ENCODE results near the gene SLC13A4.
A peak's percentile ranks its signal among the peaks of the same experiment; 100 is the strongest.
"Not testable (repeated sequence)": the region's sequence is repeated elsewhere in the genome, so short reads cannot be mapped to it uniquely, and the experiment has no call there.

The SLC13A4 gene

GRCh38 chr7:135670179-135670578 is 57.8 kb downstream of the SLC13A4 start:
- ATAC-seq, result no peak
- Mint-ChIP-seq H3K27ac (no peak overlapping the region), H3K4me3 (no peak overlapping the region), H3K9me3 (peaks cover 0 to 5% of the 10 kb centered on the region in 2 donors), H3K4me1 (peaks cover 34% of the 10 kb centered on the region), H3K27me3 (no peaks in the 10 kb centered on the region)
- DNase-seq, result no peak

GRCh38 chr7:135669774-135670173 is 58.2 kb downstream of the SLC13A4 start:
- ATAC-seq (no peak), DNase-seq (no peak)
- no peak overlapping the region for H3K27ac Mint-ChIP-seq
- H3K4me1 Mint-ChIP-seq, result peaks cover 38% of the 10 kb centered on the region
- no peaks in the 10 kb centered on the region for H3K27me3 Mint-ChIP-seq
- peaks cover 0 to 5% of the 10 kb centered on the region in 2 donors for H3K9me3 Mint-ChIP-seq
- H3K4me3 Mint-ChIP-seq, result no peak overlapping the region

- H3K9me3 Mint-ChIP-seq, ATAC-seq, H3K4me3 Mint-ChIP-seq, DNase-seq, H3K27me3 Mint-ChIP-seq, H3K27ac Mint-ChIP-seq: not testable (repeated sequence)
- peaks cover 45% of the 10 kb centered on the region for H3K4me1 Mint-ChIP-seq
Measured at GRCh38 chr7:135668852-135669395, 59.1 kb downstream of the SLC13A4 start.

- H3K4me1 Mint-ChIP-seq, result peaks cover 42% of the 10 kb centered on the region
- not testable (repeated sequence) for H3K27ac Mint-ChIP-seq, DNase-seq, ATAC-seq, H3K4me3 Mint-ChIP-seq, H3K9me3 Mint-ChIP-seq, H3K27me3 Mint-ChIP-seq
Measured at GRCh38 chr7:135667626-135668025, 60.4 kb downstream of the SLC13A4 start.

- no peak for ATAC-seq
- no peaks in the 10 kb centered on the region for H3K27me3 Mint-ChIP-seq
- no peak overlapping the region for H3K4me3 Mint-ChIP-seq
- no peak for DNase-seq
- H3K9me3 Mint-ChIP-seq, result peaks cover 0 to 5% of the 10 kb centered on the region in 2 donors
- peaks cover 44% of the 10 kb centered on the region for H3K4me1 Mint-ChIP-seq
- H3K27ac Mint-ChIP-seq, result peak overlapping the region in 1 of 2 donors; percentile 46
Measured at GRCh38 chr7:135666846-135667245, 61.1 kb downstream of the SLC13A4 start.

- Mint-ChIP-seq H3K4me1 (peaks cover 49% of the 10 kb centered on the region), H3K4me3 (peak overlapping the region in 1 of 2 donors; percentile 29), H3K27me3 (no peaks in the 10 kb centered on the region), H3K27ac (peak overlapping the region in 1 of 2 donors; percentile 46), H3K9me3 (peaks cover 0 to 5% of the 10 kb centered on the region in 2 donors)
- DNase-seq (no peak), ATAC-seq (no peak)
Measured at GRCh38 chr7:135666156-135666555, 61.8 kb downstream of the SLC13A4 start.

GRCh38 chr7:135665042-135665441 is 62.9 kb downstream of the SLC13A4 start:
- no peak for DNase-seq
- no peak for ATAC-seq
- Mint-ChIP-seq H3K4me3 (peak overlapping the region in 1 of 2 donors; percentile 56), H3K9me3 (peaks cover 0 to 5% of the 10 kb centered on the region in 2 donors), H3K27me3 (no peaks in the 10 kb centered on the region), H3K27ac (peak overlapping the region in 1 of 2 donors; percentile 46), H3K4me1 (peaks cover 49% of the 10 kb centered on the region)

GRCh38 chr7:135664046-135664589 is 63.9 kb downstream of the SLC13A4 start:
- H3K27ac Mint-ChIP-seq, result peak overlapping the region; percentile 77 to 97

GRCh38 chr7:135662373-135663114 is 65.4 kb downstream of the SLC13A4 start, which contains the start of gene STMP1:
STMP1 (plus strand) TSS chr7:135662514.
- ATAC-seq (peak; percentile 91), DNase-seq (peak; percentile 95 to 96)
- H3K27ac Mint-ChIP-seq, result peak within 1 kb of the TSS; percentile 98
- H3K9me3 Mint-ChIP-seq, result no peaks in the 10 kb centered on the region
- no peaks in the 10 kb centered on the region for H3K27me3 Mint-ChIP-seq
- peak within 1 kb of the TSS; percentile 87 to 95 for H3K4me3 Mint-ChIP-seq
- peaks cover 43% of the 10 kb centered on the region for H3K4me1 Mint-ChIP-seq

More at GRCh38 chr7:135664046-135664589, 63.9 kb downstream of the SLC13A4 start:
- Mint-ChIP-seq H3K4me3 (peak overlapping the region; percentile 87 to 95), H3K9me3 (peaks cover 0 to 5% of the 10 kb centered on the region in 2 donors), H3K4me1 (peaks cover 49% of the 10 kb centered on the region), H3K27me3 (no peaks in the 10 kb centered on the region)
- DNase-seq (no peak), ATAC-seq (peak; percentile 61)

GRCh38 chr7:135662123-135662372 is 65.9 kb downstream of the SLC13A4 start:
- peaks cover 41% of the 10 kb centered on the region for H3K4me1 Mint-ChIP-seq
- DNase-seq (no peak), ATAC-seq (no peak)
- H3K27ac Mint-ChIP-seq, result peak overlapping the region; percentile 98
- no peaks in the 10 kb centered on the region for H3K27me3 Mint-ChIP-seq
- H3K9me3 Mint-ChIP-seq, result no peaks in the 10 kb centered on the region
- H3K4me3 Mint-ChIP-seq, result peak overlapping the region; percentile 87 to 95

- ATAC-seq, result peak; percentile 29
- peak overlapping the region; percentile 87 to 95 for H3K4me3 Mint-ChIP-seq
- H3K27ac Mint-ChIP-seq, result peak overlapping the region; percentile 98
- H3K9me3 Mint-ChIP-seq, result no peaks in the 10 kb centered on the region
- no peaks in the 10 kb centered on the region for H3K27me3 Mint-ChIP-seq
- DNase-seq, result no peak
- H3K4me1 Mint-ChIP-seq, result peaks cover 36% of the 10 kb centered on the region
Measured at GRCh38 chr7:135661311-135662122, 66.5 kb downstream of the SLC13A4 start.

GRCh38 chr7:135659159-135659846 is 68.7 kb downstream of the SLC13A4 start:
- Mint-ChIP-seq H3K9me3 (no peaks in the 10 kb centered on the region), H3K27me3 (no peaks in the 10 kb centered on the region), H3K4me1 (peaks cover 17% of the 10 kb centered on the region), H3K4me3 (no peak overlapping the region), H3K27ac (no peak overlapping the region)
- ATAC-seq (no peak), DNase-seq (no peak)

GRCh38 chr7:135658564-135658963 is 69.4 kb downstream of the SLC13A4 start:
- Mint-ChIP-seq H3K27ac (no peak overlapping the region), H3K27me3 (no peaks in the 10 kb centered on the region), H3K4me1 (peaks cover 11% of the 10 kb centered on the region), H3K4me3 (no peak overlapping the region), H3K9me3 (no peaks in the 10 kb centered on the region)
- DNase-seq, result no peak
- ATAC-seq, result no peak

- H3K27me3 Mint-ChIP-seq, result no peaks in the 10 kb centered on the region
- DNase-seq, result no peak
- no peak for ATAC-seq
- no peak overlapping the region for H3K27ac Mint-ChIP-seq
- no peaks in the 10 kb centered on the region for H3K4me1 Mint-ChIP-seq
- H3K4me3 Mint-ChIP-seq, result no peak overlapping the region
- no peaks in the 10 kb centered on the region for H3K9me3 Mint-ChIP-seq
Measured at GRCh38 chr7:135653340-135654080, 74.5 kb downstream of the SLC13A4 start.
